ENCODE data around the gene ZSCAN10. TPM values are rescaled to one million over a fixed set of nuclear protein-coding genes. Genes with fewer than 3 reads are reported as not detected.

The ZSCAN10 gene
- total RNA-seq, 1 experiment from 2014 or later, result 207 TPM

- H2BK5ac ChIP-seq (ENCODE audit: insufficient read length, low read length), result no peak overlapping the region
- no peak overlapping the region for H2BK12ac ChIP-seq (ENCODE audit: insufficient read length, low read depth, low read length)
- H4K5ac ChIP-seq (ENCODE audit: insufficient read length, low read depth, low read length), result no peak overlapping the region
- no peaks in the 10 kb centered on the region for H4K20me1 ChIP-seq (ENCODE audit: control insufficient read depth, insufficient read depth, insufficient read length)
- H2AK5ac ChIP-seq (ENCODE audit: insufficient read length, low read length), result no peak overlapping the region
- no peak overlapping the region for H4K91ac ChIP-seq (ENCODE audit: insufficient read length, low read depth, low read length)
- no peak for DNase-seq
- no peak overlapping the region for H3K18ac ChIP-seq (ENCODE audit: insufficient read length, low read depth, low read length)
- H3K27ac ChIP-seq (ENCODE audit: insufficient read length, low read depth, low read length), result no peak overlapping the region
- H3K4ac ChIP-seq (ENCODE audit: low read depth, low read length), result no peak overlapping the region
- H2BK15ac ChIP-seq (ENCODE audit: low read depth, low read length), result no peak overlapping the region
- H3K79me2 ChIP-seq (ENCODE audit: insufficient read depth, low read length), result no peaks in the 10 kb centered on the region
- no peak overlapping the region for H3K4me2 ChIP-seq (ENCODE audit: insufficient read depth, insufficient read length, low read length)
- peaks cover 23 to 45% (median 25%) of the 10 kb centered on the region in 3 experiments for H3K36me3 Mint-ChIP-seq (ENCODE audit: insufficient read depth in 1 of 3, low read depth in 3 of 3)
- no peak overlapping the region for H3K56ac ChIP-seq (ENCODE audit: insufficient read length, low read depth, low read length)
- H3T11ph ChIP-seq (ENCODE audit: low read length), result no peak overlapping the region
- WGBS (ENCODE audit: extremely low coverage, insufficient read length, low lambda C conversion rate), result no CpG with 5 or more reads among the region's 9 CpGs
- no peaks in the 10 kb centered on the region for H3K79me1 ChIP-seq (ENCODE audit: insufficient read depth, low read depth, low read length, poor library complexity, severe bottlenecking)
- no peak for TF ChIP-seq CTCF (conservative IDR thresholded peaks at IDR 0.05)
- H2AFZ ChIP-seq (ENCODE audit: low read length), result no peak overlapping the region
- no peak overlapping the region for H3K23ac ChIP-seq (ENCODE audit: insufficient read length, low read depth, low read length)
- peaks cover 2% of the 10 kb centered on the region; the same call in 1 of the 2 replicates for H3K27me3 ChIP-seq (ENCODE audit: insufficient read depth, low read length)
- peaks cover 62% of the 10 kb centered on the region for H3K27me3 Mint-ChIP-seq (ENCODE audit: low read depth)
- H3K9ac ChIP-seq (ENCODE audit: extremely low read depth, insufficient read length, low read length), result no peak overlapping the region
- H4K8ac ChIP-seq (replicated peaks; ENCODE audit: insufficient read length, low read depth, low read length), result no peak overlapping the region
- peaks cover 8% of the 10 kb centered on the region for H3K23me2 ChIP-seq (ENCODE audit: insufficient read length, low read depth, low read length, poor library complexity, severe bottlenecking)
- H3K4me1 ChIP-seq (ENCODE audit: insufficient read depth, low read length), result no peaks in the 10 kb centered on the region
- no peak overlapping the region for H3K14ac ChIP-seq (ENCODE audit: insufficient read depth, low read length)
- H3K9me3 ChIP-seq (ENCODE audit: control insufficient read depth, low read depth, low read length), result no peaks in the 10 kb centered on the region
- H3K9me3 Mint-ChIP-seq, result no peaks in the 10 kb centered on the region; a peak in 2 of 5 replicates
- H2BK20ac ChIP-seq (ENCODE audit: low read depth, low read length, poor library complexity, severe bottlenecking), result no peak overlapping the region
- peaks cover 12 to 26% of the 10 kb centered on the region in 2 experiments for H3K4me1 Mint-ChIP-seq
- no peak overlapping the region for H2BK120ac ChIP-seq (ENCODE audit: low read depth, low read length, poor library complexity, severe bottlenecking)
- no peak overlapping the region for H3K27ac Mint-ChIP-seq
- no peak overlapping the region for H3K4me3 Mint-ChIP-seq
These were observed 47.6 kb downstream of the ZSCAN10 start for GRCh38 chr16:3051494-3051893.

Data from H9 (cell line).